Measurements from ENCODE around the gene RNF135.

DNA sequence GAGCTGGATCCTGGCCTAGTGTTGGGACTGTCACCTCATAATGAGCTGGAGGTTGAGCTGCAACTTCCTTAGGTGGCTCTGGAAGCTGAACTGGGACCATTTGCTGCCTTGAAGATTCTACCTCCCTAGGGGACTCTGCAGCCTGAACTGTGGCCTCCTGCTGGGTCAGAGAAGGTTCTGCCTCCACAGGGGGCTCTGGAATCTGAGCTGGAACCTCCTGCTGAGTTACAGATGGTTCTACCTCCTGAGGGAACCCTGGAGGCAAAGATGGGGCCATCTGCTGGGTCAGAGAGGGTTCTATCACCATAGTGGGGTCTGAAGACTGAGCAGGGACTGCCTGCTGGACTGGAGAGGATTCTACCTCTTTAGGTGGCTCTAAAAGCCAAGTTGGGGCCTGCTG lies 77.3 kb downstream of the RNF135 start:
- TF ChIP-seq EZH2phosphoT487 (IDR thresholded peaks at IDR 0.05) (no peak), EZH2 (IDR thresholded peaks at IDR 0.05) (no peak)
- TF ChIP-seq, protein P1, sequence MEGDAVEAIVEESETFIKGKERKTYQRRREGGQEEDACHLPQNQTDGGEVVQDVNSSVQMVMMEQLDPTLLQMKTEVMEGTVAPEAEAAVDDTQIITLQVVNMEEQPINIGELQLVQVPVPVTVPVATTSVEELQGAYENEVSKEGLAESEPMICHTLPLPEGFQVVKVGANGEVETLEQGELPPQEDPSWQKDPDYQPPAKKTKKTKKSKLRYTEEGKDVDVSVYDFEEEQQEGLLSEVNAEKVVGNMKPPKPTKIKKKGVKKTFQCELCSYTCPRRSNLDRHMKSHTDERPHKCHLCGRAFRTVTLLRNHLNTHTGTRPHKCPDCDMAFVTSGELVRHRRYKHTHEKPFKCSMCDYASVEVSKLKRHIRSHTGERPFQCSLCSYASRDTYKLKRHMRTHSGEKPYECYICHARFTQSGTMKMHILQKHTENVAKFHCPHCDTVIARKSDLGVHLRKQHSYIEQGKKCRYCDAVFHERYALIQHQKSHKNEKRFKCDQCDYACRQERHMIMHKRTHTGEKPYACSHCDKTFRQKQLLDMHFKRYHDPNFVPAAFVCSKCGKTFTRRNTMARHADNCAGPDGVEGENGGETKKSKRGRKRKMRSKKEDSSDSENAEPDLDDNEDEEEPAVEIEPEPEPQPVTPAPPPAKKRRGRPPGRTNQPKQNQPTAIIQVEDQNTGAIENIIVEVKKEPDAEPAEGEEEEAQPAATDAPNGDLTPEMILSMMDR (IDR thresholded peaks at IDR 0.05): no peak

All from neural progenitor cell (in vitro differentiated cells).